ENCODE results near the gene FOSL2. TPM values are rescaled to one million over a fixed set of nuclear protein-coding genes. Genes with fewer than 3 reads are reported as not detected.
A peak's percentile ranks its signal among the peaks of the same experiment; 100 is the strongest.

Gene FOSL2
- total and polyA plus RNA-seq, 4 experiments from 2014 or later, result 4.7 to 6.7 (median 5.8) TPM

- peaks cover 0 to 23% (median 5%) of the 10 kb centered on the region in 4 donors for H3K4me1 Mint-ChIP-seq
- intact Hi-C loops (cut with micrococcal nuclease), result no loop called here
- no peak overlapping the region for H3K27ac ChIP-seq (ENCODE audit: low read depth, low read length)
- H3K36me3 ChIP-seq (ENCODE audit: insufficient read depth, low read length), result no peaks in the 10 kb centered on the region
- no peaks in the 10 kb centered on the region for H3K9me3 ChIP-seq (ENCODE audit: control insufficient read depth in 1 of 2, low read length in 2 of 2)
- no peaks in the 10 kb centered on the region for H3K27me3 ChIP-seq (ENCODE audit: insufficient read depth, low read length)
- no peak overlapping the region for H3K4me3 ChIP-seq (ENCODE audit: low read length in 2 of 2)
- H3K4me3 Mint-ChIP-seq, result no peak overlapping the region
- H3K36me3 Mint-ChIP-seq, result no peaks in the 10 kb centered on the region
- H3K4me1 ChIP-seq (ENCODE audit: insufficient read depth, low read length), result peaks cover 6% of the 10 kb centered on the region
- H3K27ac Mint-ChIP-seq, result peak overlapping the region in 5 of 7 donors; percentile 24 to 64 (median 32)
- DNase-seq, result no peak
- no peaks in the 10 kb centered on the region for H3K9me3 Mint-ChIP-seq
- ChIA-PET CTCF (ENCODE audit: partially characterized antibody) (interaction anchor here (0.7 to 1.3 kb wide), 3 partner anchors 23 to 746 kb away, joined by 3 to 4 read pairs (median 3); no protein-coding TSS in a partner anchor), POLR2A (ENCODE audit: partially characterized antibody) (no interaction called here)
- H3K27me3 Mint-ChIP-seq, result no peaks in the 10 kb centered on the region
Measured at GRCh38 chr2:28449488-28450395, 57.1 kb downstream of the FOSL2 start.

GRCh38 chr2:28450901-28451565 lies 58.4 kb downstream of the FOSL2 start:
- POLR2A ChIA-PET (ENCODE audit: partially characterized antibody), result no interaction called here
- Mint-ChIP-seq H3K4me1 (peaks cover 0 to 23% (median 5%) of the 10 kb centered on the region in 4 donors), H3K27me3 (no peaks in the 10 kb centered on the region), H3K9me3 (no peaks in the 10 kb centered on the region), H3K27ac (peak overlapping the region in 1 of 7 donors; percentile 9), H3K4me3 (no peak overlapping the region), H3K36me3 (no peaks in the 10 kb centered on the region)
- CTCF ChIA-PET (ENCODE audit: partially characterized antibody), result no interaction called here
- H3K4me1 ChIP-seq (ENCODE audit: insufficient read depth, low read length), result peaks cover 6% of the 10 kb centered on the region
- no peaks in the 10 kb centered on the region for H3K9me3 ChIP-seq (ENCODE audit: control insufficient read depth in 1 of 2, low read length in 2 of 2)
- intact Hi-C loops (cut with micrococcal nuclease), result no loop called here
- DNase-seq, result no peak
- no peak overlapping the region for H3K27ac ChIP-seq (ENCODE audit: low read depth, low read length)
- H3K27me3 ChIP-seq (ENCODE audit: insufficient read depth, low read length), result no peaks in the 10 kb centered on the region
- no peaks in the 10 kb centered on the region for H3K36me3 ChIP-seq (ENCODE audit: insufficient read depth, low read length)
- H3K4me3 ChIP-seq (ENCODE audit: low read length in 2 of 2), result no peak overlapping the region

GRCh38 chr2:28451793-28452533 lies 59.3 kb downstream of the FOSL2 start:
- H3K4me3 Mint-ChIP-seq, result no peak overlapping the region
- H3K27me3 ChIP-seq (ENCODE audit: insufficient read depth, low read length), result no peaks in the 10 kb centered on the region
- no peaks in the 10 kb centered on the region for H3K36me3 ChIP-seq (ENCODE audit: insufficient read depth, low read length)
- no peak overlapping the region for H3K4me3 ChIP-seq (ENCODE audit: low read length in 2 of 2)
- intact Hi-C loops (cut with micrococcal nuclease), result loop anchor here (1.0 kb wide), 3 partner anchors 60 to 749 kb away; partner anchors contain the start of gene FOSL2
- no peak for DNase-seq
- peaks cover 0 to 23% (median 5%) of the 10 kb centered on the region in 4 donors for H3K4me1 Mint-ChIP-seq
- no peaks in the 10 kb centered on the region for H3K27me3 Mint-ChIP-seq
- no peaks in the 10 kb centered on the region for H3K36me3 Mint-ChIP-seq
- CTCF ChIA-PET (ENCODE audit: partially characterized antibody), result interaction anchor here (0.9 to 2.8 kb wide), 8 partner anchors 11 to 748 kb away, joined by 3 to 31 read pairs (median 5); no protein-coding TSS in a partner anchor
- POLR2A ChIA-PET (ENCODE audit: partially characterized antibody), result interaction anchor here (0.7 to 1.3 kb wide), 2 partner anchors 59 to 748 kb away, joined by 3 to 6 read pairs; partner anchors contain the start of gene FOSL2
- H3K4me1 ChIP-seq (ENCODE audit: insufficient read depth, low read length), result peaks cover 6% of the 10 kb centered on the region
- no peak overlapping the region for H3K27ac ChIP-seq (ENCODE audit: low read depth, low read length)
- no peaks in the 10 kb centered on the region for H3K9me3 ChIP-seq (ENCODE audit: control insufficient read depth in 1 of 2, low read length in 2 of 2)
- peak overlapping the region in 1 of 7 donors; percentile 13 for H3K27ac Mint-ChIP-seq
- no peaks in the 10 kb centered on the region for H3K9me3 Mint-ChIP-seq

- Histone ChIP-seq H3K4me1 (ENCODE audit: insufficient read depth, low read length) (peaks cover 6% of the 10 kb centered on the region), H3K27ac (ENCODE audit: low read depth, low read length) (no peak overlapping the region), H3K9me3 (ENCODE audit: control insufficient read depth in 1 of 2, low read length in 2 of 2) (no peaks in the 10 kb centered on the region), H3K36me3 (ENCODE audit: insufficient read depth, low read length) (no peaks in the 10 kb centered on the region), H3K27me3 (ENCODE audit: insufficient read depth, low read length) (no peaks in the 10 kb centered on the region), H3K4me3 (ENCODE audit: low read length in 2 of 2) (no peak overlapping the region)
- peak overlapping the region in 2 of 7 donors; percentile 13 to 36 for H3K27ac Mint-ChIP-seq
- H3K36me3 Mint-ChIP-seq, result no peaks in the 10 kb centered on the region
- ChIA-PET POLR2A (ENCODE audit: partially characterized antibody) (interaction anchor here (0.6 to 1.3 kb wide), 4 partner anchors 42 to 749 kb away, joined by 3 to 6 read pairs (median 3); partner anchors contain the start of gene FOSL2), CTCF (ENCODE audit: partially characterized antibody) (interaction anchor here (0.6 to 2.8 kb wide), 14 partner anchors 11 to 748 kb away, joined by 3 to 31 read pairs (median 3); no protein-coding TSS in a partner anchor)
- no peaks in the 10 kb centered on the region for H3K27me3 Mint-ChIP-seq
- H3K9me3 Mint-ChIP-seq, result peaks cover 0 to 2% (median 0%) of the 10 kb centered on the region in 8 donors
- intact Hi-C loops (cut with micrococcal nuclease), result loop anchor here (1.0 kb wide), 3 partner anchors 60 to 749 kb away; partner anchors contain the start of gene FOSL2
- peaks cover 0 to 21% (median 5%) of the 10 kb centered on the region in 4 donors for H3K4me1 Mint-ChIP-seq
- no peak overlapping the region for H3K4me3 Mint-ChIP-seq
- DNase-seq, result peak; percentile 60 to 72 (median 67)
Measured at GRCh38 chr2:28452534-28453081, 60.0 kb downstream of the FOSL2 start.

- peaks cover 0 to 15% (median 3%) of the 10 kb centered on the region in 4 donors for H3K4me1 Mint-ChIP-seq
- Histone ChIP-seq H3K4me3 (ENCODE audit: low read length in 2 of 2) (no peak overlapping the region), H3K27ac (ENCODE audit: low read depth, low read length) (no peak overlapping the region), H3K36me3 (ENCODE audit: insufficient read depth, low read length) (no peaks in the 10 kb centered on the region), H3K4me1 (ENCODE audit: insufficient read depth, low read length) (peaks cover 6% of the 10 kb centered on the region), H3K27me3 (ENCODE audit: insufficient read depth, low read length) (no peaks in the 10 kb centered on the region), H3K9me3 (ENCODE audit: control insufficient read depth in 1 of 2, low read length in 2 of 2) (no peaks in the 10 kb centered on the region)
- DNase-seq, result no peak
- no peaks in the 10 kb centered on the region for H3K27me3 Mint-ChIP-seq
- H3K36me3 Mint-ChIP-seq, result no peaks in the 10 kb centered on the region
- intact Hi-C loops (cut with micrococcal nuclease), result no loop called here
- ChIA-PET POLR2A (ENCODE audit: partially characterized antibody) (interaction anchor here (0.6 to 1.3 kb wide), 3 partner anchors 43 to 750 kb away, joined by 3 to 6 read pairs (median 3); no protein-coding TSS in a partner anchor), CTCF (ENCODE audit: partially characterized antibody) (interaction anchor here (0.6 to 2.8 kb wide), 13 partner anchors 18 to 749 kb away, joined by 3 to 31 read pairs (median 3); no protein-coding TSS in a partner anchor)
- H3K9me3 Mint-ChIP-seq, result peaks cover 0 to 2% (median 0%) of the 10 kb centered on the region in 8 donors
- H3K27ac Mint-ChIP-seq, result no peak overlapping the region
- H3K4me3 Mint-ChIP-seq, result no peak overlapping the region
Measured at GRCh38 chr2:28453396-28453795, 60.7 kb downstream of the FOSL2 start.

GRCh38 chr2:28454016-28454930 lies 61.6 kb downstream of the FOSL2 start:
- Histone ChIP-seq H3K27ac (ENCODE audit: low read depth, low read length) (no peak overlapping the region), H3K27me3 (ENCODE audit: insufficient read depth, low read length) (no peaks in the 10 kb centered on the region), H3K9me3 (ENCODE audit: control insufficient read depth in 1 of 2, low read length in 2 of 2) (no peaks in the 10 kb centered on the region), H3K4me1 (ENCODE audit: insufficient read depth, low read length) (peaks cover 6% of the 10 kb centered on the region), H3K36me3 (ENCODE audit: insufficient read depth, low read length) (no peaks in the 10 kb centered on the region), H3K4me3 (ENCODE audit: low read length in 2 of 2) (no peak overlapping the region)
- peak overlapping the region in 2 of 7 donors; percentile 1 to 41 for H3K27ac Mint-ChIP-seq
- no peak overlapping the region for H3K4me3 Mint-ChIP-seq
- no peak for DNase-seq
- H3K27me3 Mint-ChIP-seq, result no peaks in the 10 kb centered on the region
- intact Hi-C loops (cut with micrococcal nuclease), result no loop called here
- POLR2A ChIA-PET (ENCODE audit: partially characterized antibody), result no interaction called here
- H3K9me3 Mint-ChIP-seq, result peaks cover 0 to 2% (median 0%) of the 10 kb centered on the region in 8 donors
- CTCF ChIA-PET (ENCODE audit: partially characterized antibody), result interaction anchor here (1.8 to 2.8 kb wide), 2 partner anchors 53 to 750 kb away, joined by 5 to 31 read pairs; no protein-coding TSS in a partner anchor
- H3K36me3 Mint-ChIP-seq, result no peaks in the 10 kb centered on the region
- H3K4me1 Mint-ChIP-seq, result peaks cover 0 to 15% (median 2%) of the 10 kb centered on the region in 4 donors

All from CD4-positive, alpha-beta memory T cell (primary cell).